GM12878 (cell line): ENCODE measurements around the gene RIMS1. TPM values are rescaled to one million over a fixed set of nuclear protein-coding genes. Genes with fewer than 3 reads are reported as not detected.
A peak's percentile ranks its signal among the peaks of the same experiment; 100 is the strongest.

Experiments used
- ATAC-seq: fragments of 200-7000 bp; cut with Tn5 transposase; 3 replicates; pipeline ENCODE4 v1.9.1; 2020; ENCODE audit warnings: mild to moderate bottlenecking, moderate library complexity
- BruUV-seq: library from RNA; stranded (reverse); fragments of 400-500 nt; replicated peaks from 2 replicates; lab custom pipeline; 2021; lab: Mats Ljungman, UMichigan
- CTCF ChIA-PET: fragments of 300-600 bp; sonication (Branson Sonifier 250); formaldehyde crosslinking; extraction: SDS; loops from one replicate; lab custom pipeline; 2021; ENCODE audit warnings: inconsistent platforms; lab: Yijun Ruan, JAX
- POLR2A ChIA-PET: fragments of 350-600 bp; formaldehyde crosslinking; extraction: SDS; loops from one replicate; lab custom pipeline; 2021; ENCODE audit warnings: inconsistent platforms; lab: Charles Lee
- RAD21 ChIA-PET: fragments of 300-600 bp; sonication (Branson Sonifier 250); formaldehyde crosslinking; loops from one replicate; lab custom pipeline; 2023; ENCODE audit warnings: antibody characterized with exemption; ENCODE audit not compliant: unreplicated experiment; lab: Charles Lee
- SMC1A ChIA-PET: fragments of 300-600 bp; sonication (Branson Sonifier 250); formaldehyde crosslinking; loops from one replicate; lab custom pipeline; 2023; ENCODE audit not compliant: unreplicated experiment, uncharacterized antibody; lab: Charles Lee
- DNase-seq: peaks from one replicate; pipeline ENCODE4 v3.0.0-alpha.2; 2011; ENCODE audit warnings: low read depth, low spot score
- FAIRE-seq: peaks from 3 replicates; lab custom pipeline; 2011; peaks lifted over from hg19 to GRCh38; lab: Jason Lieb, UNC
- H2AFZ ChIP-seq: 2 replicates; pipeline ENCODE4 v1.6.0; 2011; ENCODE audit warnings: low read depth, low read length, control low read depth; ENCODE audit not compliant: control insufficient read depth
- H3K27ac ChIP-seq: 2 replicates; pipeline ENCODE4 v1.5.1; 2011; ENCODE audit warnings: control low read depth; ENCODE audit not compliant: control insufficient read depth, insufficient read depth
- H3K27me3 ChIP-seq, 2 experiments: replicated peaks in 1 of 2; 2 replicates each; pipeline versions ENCODE4 v1.6.0 to v1.6.1; 2011; ENCODE audit warnings: low read length in 1 of 2; ENCODE audit not compliant: control insufficient read depth in 2 of 2, insufficient read depth in 2 of 2
- H3K36me3 ChIP-seq, 2 experiments: 2 replicates each; pipeline ENCODE4 v1.5.1; 2011; ENCODE audit warnings: low read length in 1 of 2; ENCODE audit not compliant: control insufficient read depth in 2 of 2, insufficient read depth in 2 of 2
- H3K4me1 ChIP-seq: 2 replicates; pipeline ENCODE4 v1.6.1; 2011; ENCODE audit warnings: mild to moderate bottlenecking, low read length, moderate library complexity, mixed read lengths; ENCODE audit not compliant: control insufficient read depth, insufficient read depth
- H3K4me2 ChIP-seq: 2 replicates; pipeline ENCODE4 v1.6.0; 2011; ENCODE audit warnings: control low read depth; ENCODE audit not compliant: control insufficient read depth, insufficient read depth
- H3K4me3 ChIP-seq: fragments of 200-600 bp; sonication (generic); 2 replicates; pipeline ENCODE4 v1.5.1; 2016
- H3K79me2 ChIP-seq: 2 replicates; pipeline ENCODE4 v1.6.0; 2011; ENCODE audit warnings: low read length; ENCODE audit not compliant: control insufficient read depth, insufficient read depth
- H3K9ac ChIP-seq: 2 replicates; pipeline ENCODE4 v1.8.0; 2011; ENCODE audit warnings: low read length, control low read depth, mixed read lengths; ENCODE audit not compliant: control insufficient read depth, insufficient read depth
- H3K9me3 ChIP-seq: replicated peaks from 3 replicates; pipeline ENCODE4 v1.5.1; 2011; ENCODE audit warnings: mild to moderate bottlenecking, low read length; ENCODE audit not compliant: control insufficient read depth, insufficient read depth
- H4K20me1 ChIP-seq: 2 replicates; pipeline ENCODE4 v1.6.0; 2011; ENCODE audit not compliant: control insufficient read depth, insufficient read depth
- CREM ChIP-seq: IDR thresholded peaks from 2 replicates; pipeline ENCODE4 v1.6.1; 2014; ENCODE audit warnings: antibody characterized with exemption, low read depth
- HCFC1 ChIP-seq: fragments of 150-350 bp; IDR thresholded peaks from 2 replicates; pipeline ENCODE4 v1.6.1; 2014; ENCODE audit warnings: low read length
- RAD21 ChIP-seq: IDR thresholded peaks from 2 replicates; pipeline ENCODE4 v1.6.1; 2011; ENCODE audit warnings: mild to moderate bottlenecking, low read depth, low read length, moderate library complexity; ENCODE audit not compliant: insufficient read depth
- USF1 ChIP-seq: IDR thresholded peaks from 2 replicates; pipeline ENCODE4 v1.6.1; 2011; ENCODE audit warnings: borderline replicate concordance, low read depth, mild to moderate bottlenecking, moderate library complexity, mixed read lengths, low read length; ENCODE audit not compliant: insufficient read depth; ENCODE audit errors: extremely low read length
- WGBS: methylation state at CpG from one replicate; pipeline ENCODE4 v1.1.6; 2016; ENCODE audit warnings: low lambda C conversion rate; ENCODE audit not compliant: insufficient replicate concordance, insufficient coverage; ENCODE audit errors: missing lambda C conversion rate; 5-methylcytosine and 5-hydroxymethylcytosine counted together
- in situ Hi-C: fragments of 300-500 bp; cut with MboI; formaldehyde crosslinking; loops from 9 replicates; pipeline ENCODE4 v1.14.3; 2018; ENCODE audit warnings: mixed read lengths
- intact Hi-C: fragments of 100-400 bp; cut with micrococcal nuclease; formaldehyde crosslinking; loops from one replicate; pipeline ENCODE4 v1.14.2; 2022; ENCODE audit not compliant: unreplicated experiment
- polyA plus RNA-seq, 11 experiments: library from polyadenylated mRNA; depleted of rRNA in 4 of 11; unstranded in 6 of 11; stranded (reverse) in 5 of 11; fragments of >200 nt; fragmentation: Nextera tagmentation in 4 of 11; fragmentation: Illumina TruSeq in 1 of 11; extraction: Ambion mirVana in 4 of 11; extraction: Trizol in 1 of 11; gene quantifications; 1 replicate in 1 of 11; 2 replicates in 10 of 11; pipeline versions ENCODE4 v1.2.1 to v1.2.3, GENCODE V29; 2011 to 2016; ENCODE audit warnings: inconsistent platforms in 2 of 11, missing spikeins in 2 of 11, low read depth in 1 of 11
- total RNA-seq, 4 experiments: library from RNA; depleted of rRNA in 3 of 4; stranded (reverse); fragments of >200 nt in 3 of 4; fragmentation: Illumina TruSeq in 1 of 4; extraction: Trizol in 1 of 4; gene quantifications; 2 replicates each; pipeline versions ENCODE4 v1.2.1 to v1.2.3, GENCODE V29; 2013 to 2021
- TF ChIP-seq, protein P1 (sequence below), 3 experiments: IDR thresholded peaks in 2 of 3; conservative IDR thresholded peaks in 1 of 3; 2 replicates each; pipeline ENCODE4 v1.5.1; 2011; ENCODE audit warnings: low read depth in 3 of 3, low read length in 3 of 3, mild to moderate bottlenecking in 3 of 3, control low read depth in 2 of 3, moderate library complexity in 2 of 3, inconsistent platforms in 1 of 3, mixed read lengths in 1 of 3; ENCODE audit not compliant: control insufficient read depth in 2 of 3, insufficient read depth in 1 of 3; ENCODE audit errors: extremely low read depth in 1 of 3

Gene RIMS1
- total and polyA plus RNA-seq, 10 of the 15 experiments (the other 5 are each of a cell fraction or from before 2014, with no cell fraction given), result 0.05 to 0.76 (median 0.23) TPM

DNA sequence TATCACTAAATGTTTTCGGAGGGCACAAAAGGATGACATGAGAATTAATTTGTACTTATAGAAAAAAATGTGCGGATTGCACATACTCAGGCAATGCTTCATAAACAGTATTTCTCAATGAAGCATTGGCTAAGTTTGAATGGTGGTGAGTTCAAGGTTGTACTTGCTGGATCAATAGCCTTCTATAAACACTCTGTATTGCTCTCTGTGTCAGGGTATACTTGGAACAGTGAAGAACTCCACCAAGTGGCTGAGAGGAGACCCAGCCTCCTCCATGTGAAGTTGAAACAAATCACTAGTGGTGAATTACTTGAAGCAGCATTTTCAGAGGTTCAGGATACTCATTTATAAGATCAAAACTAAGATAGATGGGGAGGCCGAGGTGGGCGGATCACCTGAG, 360.6 kb downstream of the RIMS1 start:
- FAIRE-seq, result no peak
- in situ Hi-C loops, result no loop called here
- Histone ChIP-seq H3K27me3 (no peaks in the 10 kb centered on the region), H3K9ac (no peak overlapping the region), H3K79me2 (no peaks in the 10 kb centered on the region), H3K36me3 (no peaks in the 10 kb centered on the region), H3K27ac (no peak overlapping the region), H3K4me2 (no peak overlapping the region), H2AFZ (no peak overlapping the region), H3K9me3 (no peaks in the 10 kb centered on the region), H3K4me1 (no peaks in the 10 kb centered on the region), H4K20me1 (no peaks in the 10 kb centered on the region), H3K4me3 (no peak overlapping the region)
- no peak for DNase-seq
- no TSS peak for BruUV-seq
- RAD21 ChIA-PET, result no interaction called here
- WGBS, result 66% methylated on average over 4 of the region's 4 CpGs
- ATAC-seq, result peak; percentile 50; the same call in 2 of the 3 replicates
- CTCF ChIA-PET, result no interaction called here
- SMC1A ChIA-PET, result interaction anchor here (1.1 kb wide), 1 partner anchor 9 kb away, joined by 3 read pairs; no protein-coding TSS in a partner anchor
- intact Hi-C loops, result no loop called here
- POLR2A ChIA-PET, result no interaction called here
- TF ChIP-seq RAD21 (0 out of 2 replicates have a peak, but pooled peaks have one; percentile 3), CREM (no peak), HCFC1 (no peak), USF1 (no peak)
- TF ChIP-seq, protein P1, sequence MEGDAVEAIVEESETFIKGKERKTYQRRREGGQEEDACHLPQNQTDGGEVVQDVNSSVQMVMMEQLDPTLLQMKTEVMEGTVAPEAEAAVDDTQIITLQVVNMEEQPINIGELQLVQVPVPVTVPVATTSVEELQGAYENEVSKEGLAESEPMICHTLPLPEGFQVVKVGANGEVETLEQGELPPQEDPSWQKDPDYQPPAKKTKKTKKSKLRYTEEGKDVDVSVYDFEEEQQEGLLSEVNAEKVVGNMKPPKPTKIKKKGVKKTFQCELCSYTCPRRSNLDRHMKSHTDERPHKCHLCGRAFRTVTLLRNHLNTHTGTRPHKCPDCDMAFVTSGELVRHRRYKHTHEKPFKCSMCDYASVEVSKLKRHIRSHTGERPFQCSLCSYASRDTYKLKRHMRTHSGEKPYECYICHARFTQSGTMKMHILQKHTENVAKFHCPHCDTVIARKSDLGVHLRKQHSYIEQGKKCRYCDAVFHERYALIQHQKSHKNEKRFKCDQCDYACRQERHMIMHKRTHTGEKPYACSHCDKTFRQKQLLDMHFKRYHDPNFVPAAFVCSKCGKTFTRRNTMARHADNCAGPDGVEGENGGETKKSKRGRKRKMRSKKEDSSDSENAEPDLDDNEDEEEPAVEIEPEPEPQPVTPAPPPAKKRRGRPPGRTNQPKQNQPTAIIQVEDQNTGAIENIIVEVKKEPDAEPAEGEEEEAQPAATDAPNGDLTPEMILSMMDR (IDR thresholded peaks at IDR 0.05 in 2 of 3, conservative IDR thresholded peaks at IDR 0.05 in 1 of 3; ENCODE audit: control insufficient read depth in 2 of 3, extremely low read depth in 1 of 3, insufficient read depth in 1 of 3, low read depth in 3 of 3, low read length in 3 of 3), result peak in 1 of 3 experiments; percentile 14; a peak in 1 of 6 replicates
